GM12878 (cell line): ENCODE results near the gene PCDHGC3.

Source experiments
- ATF2 ChIP-seq: IDR thresholded peaks from 2 replicates; pipeline ENCODE4 v1.6.1; 2012; ENCODE audit warnings: low read length, inconsistent platforms
- HDAC2 ChIP-seq: fragments of 200-600 bp; sonication (generic); IDR thresholded peaks from 2 replicates; pipeline ENCODE4 v1.6.1; 2017
- NR2C1 ChIP-seq: fragments of 450-650 bp; IDR thresholded peaks from 2 replicates; pipeline ENCODE4 v1.6.1; 2017; ENCODE audit warnings: antibody characterized with exemption, mild to moderate bottlenecking, moderate library complexity
- TF ChIP-seq, protein P1 (sequence below), 3 experiments: IDR thresholded peaks in 2 of 3; conservative IDR thresholded peaks in 1 of 3; 2 replicates each; pipeline ENCODE4 v1.5.1; 2011; ENCODE audit warnings: low read depth in 3 of 3, low read length in 3 of 3, mild to moderate bottlenecking in 3 of 3, control low read depth in 2 of 3, moderate library complexity in 2 of 3, inconsistent platforms in 1 of 3, mixed read lengths in 1 of 3; ENCODE audit not compliant: control insufficient read depth in 2 of 3, insufficient read depth in 1 of 3; ENCODE audit errors: extremely low read depth in 1 of 3

DNA sequence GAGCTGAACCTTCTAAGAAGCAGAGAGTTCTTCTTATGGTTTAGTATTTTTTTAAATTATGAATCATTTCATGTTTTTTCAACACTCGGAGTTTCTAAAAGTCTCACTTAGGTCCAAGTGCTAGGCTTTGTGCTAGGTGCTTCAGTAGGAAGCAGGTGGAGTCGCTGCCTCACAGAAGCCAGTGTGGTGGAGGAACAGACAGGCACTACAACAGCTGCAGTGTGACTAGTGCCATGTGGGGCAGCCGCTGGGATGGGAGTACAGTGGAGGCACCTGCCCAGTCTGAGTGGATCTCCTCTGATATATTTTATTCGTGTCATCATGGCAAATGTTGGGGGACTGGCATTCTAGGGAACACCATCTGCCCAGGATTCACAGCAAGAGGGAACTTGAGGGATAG, 28.4 kb downstream of the PCDHGC3 start:
- TF ChIP-seq, protein P1, sequence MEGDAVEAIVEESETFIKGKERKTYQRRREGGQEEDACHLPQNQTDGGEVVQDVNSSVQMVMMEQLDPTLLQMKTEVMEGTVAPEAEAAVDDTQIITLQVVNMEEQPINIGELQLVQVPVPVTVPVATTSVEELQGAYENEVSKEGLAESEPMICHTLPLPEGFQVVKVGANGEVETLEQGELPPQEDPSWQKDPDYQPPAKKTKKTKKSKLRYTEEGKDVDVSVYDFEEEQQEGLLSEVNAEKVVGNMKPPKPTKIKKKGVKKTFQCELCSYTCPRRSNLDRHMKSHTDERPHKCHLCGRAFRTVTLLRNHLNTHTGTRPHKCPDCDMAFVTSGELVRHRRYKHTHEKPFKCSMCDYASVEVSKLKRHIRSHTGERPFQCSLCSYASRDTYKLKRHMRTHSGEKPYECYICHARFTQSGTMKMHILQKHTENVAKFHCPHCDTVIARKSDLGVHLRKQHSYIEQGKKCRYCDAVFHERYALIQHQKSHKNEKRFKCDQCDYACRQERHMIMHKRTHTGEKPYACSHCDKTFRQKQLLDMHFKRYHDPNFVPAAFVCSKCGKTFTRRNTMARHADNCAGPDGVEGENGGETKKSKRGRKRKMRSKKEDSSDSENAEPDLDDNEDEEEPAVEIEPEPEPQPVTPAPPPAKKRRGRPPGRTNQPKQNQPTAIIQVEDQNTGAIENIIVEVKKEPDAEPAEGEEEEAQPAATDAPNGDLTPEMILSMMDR (IDR thresholded peaks at IDR 0.05 in 2 of 3, conservative IDR thresholded peaks at IDR 0.05 in 1 of 3; ENCODE audit: control insufficient read depth in 2 of 3, extremely low read depth in 1 of 3, insufficient read depth in 1 of 3, low read depth in 3 of 3, low read length in 3 of 3): no peak
- TF ChIP-seq NR2C1: no peak
- no peak for TF ChIP-seq ATF2
- TF ChIP-seq HDAC2: no peak
